Testis (tissue), 3 donors: ENCODE measurements around the gene SARS2. TPM values are rescaled to one million over a fixed set of nuclear protein-coding genes. Genes with fewer than 3 reads are reported as not detected.

Source experiments
- DNase-seq: peaks from one replicate; pipeline ENCODE4 v3.0.0-alpha.2; 2019
- H3K27ac ChIP-seq, 2 donors: fragments of 200-600 bp; sonication (generic); one replicate each; pipeline ENCODE4 v1.5.1; 2019
- H3K27me3 ChIP-seq: fragments of 200-600 bp; sonication (generic); one replicate; pipeline ENCODE4 v1.5.1; 2019
- H3K36me3 ChIP-seq: fragments of 200-600 bp; sonication (generic); one replicate; pipeline ENCODE4 v1.5.1; 2017; ENCODE audit warnings: low read depth; ENCODE audit errors: missing control alignments
- H3K4me1 ChIP-seq: fragments of 200-600 bp; sonication (generic); one replicate; pipeline ENCODE4 v1.5.1; 2019
- H3K4me3 ChIP-seq, 2 donors: fragments of 200-600 bp; sonication (generic); one replicate each; pipeline ENCODE4 v1.5.1; 2017 to 2019
- H3K9me3 ChIP-seq: fragments of 200-600 bp; sonication (generic); one replicate; pipeline ENCODE4 v1.5.1; 2017
- POLR2A ChIP-seq: fragments of 450-650 bp; IDR thresholded peaks from one replicate; pipeline ENCODE4 v1.6.1; 2017; ENCODE audit warnings: antibody characterized with exemption, mild to moderate bottlenecking, moderate library complexity
- WGBS, 2 donors: methylation state at CpG; one replicate each; pipeline ENCODE4 v1.1.5; 2018; 5-methylcytosine and 5-hydroxymethylcytosine counted together
- intact Hi-C: fragments of 100-400 bp; cut with DNase I; formaldehyde crosslinking; loops from one replicate; pipeline ENCODE4 v1.15.1; 2023; ENCODE audit warnings: low total_unique reads
- polyA plus RNA-seq: library from polyadenylated mRNA; stranded (reverse); fragments of 350-450 nt; fragmentation: Illumina TruSeq; extraction: RNeasy Lipid Tissue Mini Kit (QIAGEN cat#74804); gene quantifications from one replicate; pipeline ENCODE4 v1.2.3, GENCODE V29; 2014; ENCODE audit warnings: low read depth, low replicate concordance; ENCODE audit not compliant: insufficient read depth
- total RNA-seq, 2 donors: library from RNA; depleted of rRNA; stranded (reverse); fragments of >200 nt; gene quantifications; one replicate each; pipeline ENCODE4 v1.2.3, GENCODE V29; 2016
- TF ChIP-seq, protein P1 (sequence below), 3 experiments: fragments of 450-650 bp in 2 of 3; fragments of 200-600 bp in 1 of 3; sonication (generic) in 1 of 3; IDR thresholded peaks; one replicate each; pipeline ENCODE4 v1.5.1; 2016 to 2019; ENCODE audit warnings: antibody characterized with exemption in 3 of 3, mild to moderate bottlenecking in 2 of 3, moderate library complexity in 1 of 3

SARS2 gene
- total and polyA plus RNA-seq, 3 donors from 2014 or later, result 33.5 to 68.0 (median 55.3) TPM

DNA sequence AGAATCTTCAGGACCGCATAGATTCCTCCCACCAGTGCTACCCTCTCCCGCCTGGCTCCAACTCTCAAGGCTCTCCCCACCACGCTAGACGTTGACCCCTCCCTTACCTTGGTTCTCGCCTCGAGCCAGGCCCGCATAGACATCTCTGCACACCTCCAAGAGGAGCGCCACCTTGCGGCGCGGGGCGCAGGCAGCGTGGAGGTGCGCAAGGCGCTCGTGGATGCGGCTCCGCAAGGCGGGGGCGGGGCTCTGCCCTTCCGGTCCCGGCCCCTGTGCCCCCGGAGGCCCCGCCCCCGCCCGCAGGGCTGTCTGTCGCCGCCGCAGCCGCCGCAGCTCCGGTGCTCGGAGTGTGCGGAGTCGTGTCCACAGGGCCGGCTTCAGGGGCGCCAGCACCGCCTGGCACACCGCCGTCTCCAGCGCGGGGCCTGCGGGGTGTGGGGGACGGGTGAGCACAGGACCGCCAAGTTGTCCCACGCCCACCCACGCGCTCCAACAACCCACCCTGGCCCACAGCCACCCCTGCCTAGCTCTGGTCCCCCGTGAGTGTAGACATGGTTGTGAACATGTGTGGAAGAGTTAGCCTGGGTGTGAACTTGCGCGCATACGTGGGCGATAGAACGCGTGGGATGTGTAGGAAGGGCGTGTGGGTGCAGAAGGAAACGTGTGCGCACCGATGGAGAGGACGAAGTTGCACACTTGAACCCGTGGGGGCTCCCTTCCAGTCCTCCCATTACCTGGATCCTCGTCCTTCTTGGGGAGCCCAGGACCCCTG, 60.5 kb downstream of the SARS2 start:
- WGBS, 2 donors, result 20 to 24% methylated on average over 8 to 29 of the region's 62 CpGs
- H3K27ac ChIP-seq, result no peak overlapping the region
- DNase-seq, result peak; percentile 87
- H3K36me3 ChIP-seq, result no peaks in the 10 kb centered on the region
- TF ChIP-seq POLR2A, result no peak
- TF ChIP-seq, protein P1, sequence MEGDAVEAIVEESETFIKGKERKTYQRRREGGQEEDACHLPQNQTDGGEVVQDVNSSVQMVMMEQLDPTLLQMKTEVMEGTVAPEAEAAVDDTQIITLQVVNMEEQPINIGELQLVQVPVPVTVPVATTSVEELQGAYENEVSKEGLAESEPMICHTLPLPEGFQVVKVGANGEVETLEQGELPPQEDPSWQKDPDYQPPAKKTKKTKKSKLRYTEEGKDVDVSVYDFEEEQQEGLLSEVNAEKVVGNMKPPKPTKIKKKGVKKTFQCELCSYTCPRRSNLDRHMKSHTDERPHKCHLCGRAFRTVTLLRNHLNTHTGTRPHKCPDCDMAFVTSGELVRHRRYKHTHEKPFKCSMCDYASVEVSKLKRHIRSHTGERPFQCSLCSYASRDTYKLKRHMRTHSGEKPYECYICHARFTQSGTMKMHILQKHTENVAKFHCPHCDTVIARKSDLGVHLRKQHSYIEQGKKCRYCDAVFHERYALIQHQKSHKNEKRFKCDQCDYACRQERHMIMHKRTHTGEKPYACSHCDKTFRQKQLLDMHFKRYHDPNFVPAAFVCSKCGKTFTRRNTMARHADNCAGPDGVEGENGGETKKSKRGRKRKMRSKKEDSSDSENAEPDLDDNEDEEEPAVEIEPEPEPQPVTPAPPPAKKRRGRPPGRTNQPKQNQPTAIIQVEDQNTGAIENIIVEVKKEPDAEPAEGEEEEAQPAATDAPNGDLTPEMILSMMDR (IDR thresholded peaks at IDR 0.05), result peak; percentile 76 to 82 (median 80)
- H3K4me3 ChIP-seq, result peak overlapping the region; percentile 45 to 60
- no peaks in the 10 kb centered on the region for H3K9me3 ChIP-seq
- H3K4me1 ChIP-seq, result no peaks in the 10 kb centered on the region
- intact Hi-C loops, result no loop called here
- H3K27me3 ChIP-seq, result no peaks in the 10 kb centered on the region

DNA sequence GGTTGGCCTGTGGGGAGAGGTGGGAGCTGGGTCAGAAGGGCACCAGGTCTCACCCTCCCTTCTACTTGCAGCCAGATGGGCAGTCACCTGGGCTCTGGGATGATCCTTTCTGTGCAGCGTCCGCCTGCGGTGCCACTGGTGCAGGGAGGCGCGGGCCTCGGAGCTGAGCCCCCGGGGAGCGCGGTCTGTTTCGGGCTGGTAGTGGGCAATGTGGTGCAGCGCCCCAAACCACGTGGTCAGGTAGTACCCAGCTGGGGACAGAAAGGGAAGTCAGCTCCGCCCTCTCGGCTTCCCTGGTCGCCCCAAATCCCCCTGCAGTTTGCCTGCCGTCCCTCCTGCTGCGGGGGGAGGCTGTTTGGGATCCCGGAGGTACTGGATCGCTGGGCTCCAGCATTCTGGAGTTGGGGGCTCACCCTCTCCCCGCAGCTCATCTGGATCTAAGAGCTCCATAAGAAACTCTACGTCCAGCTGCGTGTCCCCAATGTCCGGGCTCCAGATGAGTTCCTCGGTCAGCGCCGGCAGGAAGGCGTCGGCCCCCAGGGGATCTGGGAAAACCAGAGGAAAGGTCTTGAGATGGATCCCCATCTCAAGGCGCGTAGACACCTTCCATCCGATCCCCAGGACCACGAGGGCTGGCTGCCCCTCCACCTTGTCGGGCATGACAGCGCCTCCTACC, 61.3 kb downstream of the SARS2 start:
- no peaks in the 10 kb centered on the region for H3K27me3 ChIP-seq
- H3K4me1 ChIP-seq, result no peaks in the 10 kb centered on the region
- intact Hi-C loops, result no loop called here
- peak overlapping the region; percentile 45 to 60 for H3K4me3 ChIP-seq
- no peak for DNase-seq
- H3K27ac ChIP-seq, result no peak overlapping the region
- H3K9me3 ChIP-seq, result no peaks in the 10 kb centered on the region
- TF ChIP-seq POLR2A, result no peak
- TF ChIP-seq, protein P1 (IDR thresholded peaks at IDR 0.05), result no peak
- WGBS, 2 donors, result 12 to 24% methylated on average over 10 to 33 of the region's 34 CpGs
- H3K36me3 ChIP-seq, result no peaks in the 10 kb centered on the region

DNA sequence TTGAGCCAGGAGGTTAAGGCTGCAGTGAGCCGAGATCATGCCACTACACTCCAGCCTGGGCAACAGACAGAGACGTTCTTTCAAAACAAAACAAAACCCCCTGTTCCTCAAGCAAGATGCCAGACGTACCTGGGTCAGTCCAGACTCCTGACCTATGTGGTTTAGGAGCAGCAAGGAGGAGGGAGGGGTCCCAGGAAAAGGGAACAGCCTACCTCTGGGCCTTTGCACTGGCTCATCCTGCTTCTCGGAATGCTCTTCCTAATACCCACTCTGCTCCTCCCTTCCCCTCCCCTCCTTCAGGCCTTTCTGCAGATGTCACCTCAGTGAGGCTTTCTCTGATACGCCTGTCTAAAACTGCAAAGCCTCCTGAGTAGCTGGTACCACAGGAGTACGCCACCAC, 62.0 kb downstream of the SARS2 start:
- TF ChIP-seq POLR2A, result no peak
- TF ChIP-seq, protein P1 (IDR thresholded peaks at IDR 0.05), result no peak
- intact Hi-C loops, result no loop called here
- Histone ChIP-seq H3K4me3 (no peak overlapping the region), H3K27ac (no peak overlapping the region), H3K36me3 (no peaks in the 10 kb centered on the region), H3K9me3 (no peaks in the 10 kb centered on the region), H3K27me3 (no peaks in the 10 kb centered on the region), H3K4me1 (no peaks in the 10 kb centered on the region)
- 76 to 84% methylated on average over 6 of the region's 6 CpGs for WGBS, 2 donors
- no peak for DNase-seq

DNA sequence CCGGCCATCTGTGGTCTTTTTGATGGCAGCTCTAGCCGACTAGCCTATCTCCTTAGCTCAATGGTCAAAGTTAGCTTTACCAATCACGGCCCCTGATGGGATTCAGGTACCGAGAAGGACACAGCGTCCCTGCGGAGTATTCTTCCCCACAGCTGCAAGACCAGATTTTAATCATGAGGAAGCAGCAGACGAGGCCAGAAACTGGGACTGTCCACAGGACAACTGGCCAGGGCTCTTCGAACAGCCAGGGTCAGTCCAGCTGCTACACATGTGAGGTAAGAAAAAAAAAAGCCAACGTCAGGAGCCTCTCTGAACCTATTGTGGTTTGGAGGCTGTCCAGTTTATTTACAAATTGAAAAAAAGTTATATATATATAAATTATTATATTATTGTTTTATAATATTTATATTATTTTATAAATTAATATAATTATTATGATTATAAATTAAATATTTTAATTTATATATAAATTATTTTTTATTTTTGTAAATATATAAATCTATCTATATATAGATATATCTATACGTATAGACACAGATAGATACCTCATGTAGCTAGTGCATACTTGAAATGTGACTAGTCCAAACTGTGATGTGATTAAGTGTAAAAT, 63.3 kb downstream of the SARS2 start:
- Histone ChIP-seq H3K9me3 (no peaks in the 10 kb centered on the region), H3K27me3 (no peaks in the 10 kb centered on the region), H3K4me1 (no peaks in the 10 kb centered on the region), H3K4me3 (no peak overlapping the region), H3K36me3 (no peaks in the 10 kb centered on the region), H3K27ac (no peak overlapping the region)
- WGBS, 2 donors, result 80 to 88% methylated on average over 10 of the region's 10 CpGs
- DNase-seq, result no peak
- TF ChIP-seq, protein P1 (IDR thresholded peaks at IDR 0.05), result no peak
- no peak for TF ChIP-seq POLR2A
- intact Hi-C loops, result no loop called here

Other genes with a start within 250 kb of the SARS2 start
- 1 to 10 TPM; 4.6 to 5.5 TPM for gene CAPN12, start 186.3 kb downstream of the SARS2 start, total RNA-seq
- gene CAPN12, start 186.3 kb downstream of the SARS2 start, polyA plus RNA-seq, result 3.6 TPM
- gene LGALS7, start 157.2 kb downstream of the SARS2 start, total RNA-seq, result not detected
- 4.4 TPM for gene LGALS7, start 157.2 kb downstream of the SARS2 start, polyA plus RNA-seq
- 1 to 10 TPM; 2.3 to 8.1 TPM for gene LGALS7B, start 141.6 kb downstream of the SARS2 start, total RNA-seq
- not detected for gene LGALS7B, start 141.6 kb downstream of the SARS2 start, polyA plus RNA-seq
- gene LGALS4, start 117.8 kb downstream of the SARS2 start, total RNA-seq, result 1 to 10 TPM; 1.6 to 1.9 TPM
- 1.6 TPM for gene LGALS4, start 117.8 kb downstream of the SARS2 start, polyA plus RNA-seq
- 100 to 1,000 TPM; 176 to 193 TPM for gene ECH1, start 99.0 kb downstream of the SARS2 start, total RNA-seq
- gene ECH1, start 99.0 kb downstream of the SARS2 start, polyA plus RNA-seq, result 217 TPM
- gene HNRNPL, start 80.8 kb downstream of the SARS2 start, total RNA-seq, result 100 to 1,000 TPM; 216 to 249 TPM
- 307 TPM for gene HNRNPL, start 80.8 kb downstream of the SARS2 start, polyA plus RNA-seq
- gene RINL, start 52.5 kb downstream of the SARS2 start, total RNA-seq, result 1 to 10 TPM; 3.0 to 5.2 TPM
- gene RINL, start 52.5 kb downstream of the SARS2 start, polyA plus RNA-seq, result 2.6 TPM
- 100 to 1,000 TPM in 1 of 2 donors, 10 to 100 TPM in 1; 95.3 to 107 TPM for gene SIRT2, start 31.1 kb downstream of the SARS2 start, total RNA-seq
- 89.1 TPM for gene SIRT2, start 31.1 kb downstream of the SARS2 start, polyA plus RNA-seq
- 100 to 1,000 TPM in 1 of 2 donors, 10 to 100 TPM in 1; 70.1 to 100 TPM for gene NFKBIB, start 30.8 kb downstream of the SARS2 start, total RNA-seq
- 88.0 TPM for gene NFKBIB, start 30.8 kb downstream of the SARS2 start, polyA plus RNA-seq
- gene CCER2, start 18.6 kb downstream of the SARS2 start, total RNA-seq, result 1 to 10 TPM; 6.4 to 7.3 TPM
- gene CCER2, start 18.6 kb downstream of the SARS2 start, polyA plus RNA-seq, result 3.8 TPM
- 10 to 100 TPM; 48.3 to 49.6 TPM for gene MRPS12, start 181 bp upstream of the SARS2 start, total RNA-seq
- gene MRPS12, start 181 bp upstream of the SARS2 start, polyA plus RNA-seq, result 31.1 TPM
- 10 to 100 TPM; 11.8 to 14.2 TPM for gene FBXO17, start 45.0 kb upstream of the SARS2 start, total RNA-seq
- 10.3 TPM for gene FBXO17, start 45.0 kb upstream of the SARS2 start, polyA plus RNA-seq
- 10 to 100 TPM; 11.3 to 16.5 TPM for gene FBXO27, start 101.8 kb upstream of the SARS2 start, total RNA-seq
- 15.5 TPM for gene FBXO27, start 101.8 kb upstream of the SARS2 start, polyA plus RNA-seq
- gene ACP7, start 153.6 kb upstream of the SARS2 start, total RNA-seq, result not detected
- not detected for gene ACP7, start 153.6 kb upstream of the SARS2 start, polyA plus RNA-seq
- 10 to 100 TPM; 84.3 to 88.3 TPM for gene PAK4, start 195.0 kb upstream of the SARS2 start, total RNA-seq
- 61.0 TPM for gene PAK4, start 195.0 kb upstream of the SARS2 start, polyA plus RNA-seq